H1 (cell line): ENCODE data around the gene MKNK2. TPM values are rescaled to one million over a fixed set of nuclear protein-coding genes. Genes with fewer than 3 reads are reported as not detected.

Experiments
- CTCF ChIA-PET: fragments of 300-600 bp; sonication (Branson Sonifier 250); formaldehyde crosslinking; loops from one replicate; lab custom pipeline; 2021; ENCODE audit not compliant: partially characterized antibody; lab: Charles Lee
- POLR2A ChIA-PET: fragments of 300-600 bp; sonication (Branson Sonifier 250); formaldehyde crosslinking; loops from one replicate; lab custom pipeline; 2021; ENCODE audit warnings: inconsistent platforms; ENCODE audit not compliant: partially characterized antibody; lab: Charles Lee
- DNase-seq, 2 experiments: peaks; one replicate each; pipeline versions ENCODE4 v3.0.0 to v3.0.0-alpha.2; 2010 to 2022; ENCODE audit warnings: low spot score in 2 of 2, low read depth in 1 of 2, mixed read lengths in 1 of 2
- FAIRE-seq: peaks from 2 replicates; lab custom pipeline; 2011; peaks lifted over from hg19 to GRCh38; lab: Jason Lieb, UNC
- H2AFZ ChIP-seq: 2 replicates; pipeline ENCODE4 v1.8.1; 2012; ENCODE audit warnings: low read length, inconsistent platforms
- H2AK5ac ChIP-seq: 2 replicates; pipeline ENCODE4 v1.6.1; 2013; ENCODE audit warnings: low read depth, low read length
- H2BK120ac ChIP-seq: replicated peaks from 2 replicates; pipeline ENCODE3; 2013; ENCODE audit warnings: low read depth, low read length, inconsistent platforms
- H2BK12ac ChIP-seq: 2 replicates; pipeline ENCODE4 v1.6.1; 2013; ENCODE audit warnings: low read depth, low read length
- H2BK15ac ChIP-seq: 2 replicates; pipeline ENCODE4 v1.6.1; 2013; ENCODE audit warnings: low read length
- H2BK20ac ChIP-seq: 2 replicates; pipeline ENCODE4 v1.6.1; 2013; ENCODE audit warnings: low read length
- H2BK5ac ChIP-seq: 2 replicates; pipeline ENCODE4 v1.6.1; 2013; ENCODE audit warnings: low read depth, low read length
- H3K14ac ChIP-seq: 2 replicates; pipeline ENCODE4 v1.6.1; 2013; ENCODE audit warnings: inconsistent platforms; ENCODE audit not compliant: insufficient read length
- H3K18ac ChIP-seq: 2 replicates; pipeline ENCODE4 v1.6.1; 2013; ENCODE audit warnings: low read length; ENCODE audit errors: extremely low read depth
- H3K23ac ChIP-seq: 2 replicates; pipeline ENCODE4 v1.6.1; 2013; ENCODE audit warnings: inconsistent platforms; ENCODE audit not compliant: insufficient read length
- H3K23me2 ChIP-seq: 2 replicates; pipeline ENCODE4 v1.6.1; 2013; ENCODE audit warnings: low read depth, low read length
- H3K27ac ChIP-seq: 2 replicates; pipeline ENCODE4 v1.6.1; 2011; ENCODE audit warnings: low read depth, low read length, inconsistent platforms
- H3K27me3 ChIP-seq, 4 experiments: replicated peaks in 1 of 4; 1 replicate in 1 of 4; 2 replicates in 3 of 4; pipeline versions ENCODE4 v1.6.1 to v1.8.1; 2011 to 2013; ENCODE audit warnings: low read length in 3 of 4, mild to moderate bottlenecking in 3 of 4, inconsistent platforms in 2 of 4, mixed read lengths in 2 of 4, moderate library complexity in 1 of 4; ENCODE audit not compliant: control insufficient read depth in 3 of 4, insufficient read depth in 3 of 4; ENCODE audit errors: extremely low read depth in 1 of 4
- H3K36me3 ChIP-seq, 4 experiments: 2 replicates each; pipeline versions ENCODE4 v1.6.1 to v1.8.1; 2011 to 2013; ENCODE audit warnings: mild to moderate bottlenecking in 4 of 4, low read length in 3 of 4, moderate library complexity in 2 of 4, control low read depth in 1 of 4, inconsistent platforms in 1 of 4; ENCODE audit not compliant: insufficient read depth in 4 of 4, control insufficient read depth in 2 of 4
- H3K4ac ChIP-seq: replicated peaks from 2 replicates; pipeline ENCODE3; 2013; ENCODE audit warnings: low read length, low read depth, mixed read lengths, inconsistent platforms; ENCODE audit not compliant: insufficient read length
- H3K4me1 ChIP-seq, 4 experiments: replicated peaks in 1 of 4; 1 replicate in 1 of 4; 2 replicates in 3 of 4; pipeline versions ENCODE4 v1.6.1 to v1.8.1; 2011 to 2013; ENCODE audit warnings: low read length in 3 of 4, inconsistent platforms in 2 of 4, mixed read lengths in 1 of 4; ENCODE audit not compliant: insufficient read depth in 4 of 4, control insufficient read depth in 3 of 4
- H3K4me2 ChIP-seq, 2 experiments: 2 replicates each; pipeline versions ENCODE4 v1.6.1 to v1.8.1; 2011 to 2013; ENCODE audit warnings: low read depth in 2 of 2, low read length in 2 of 2, control low read depth in 1 of 2, inconsistent platforms in 1 of 2, mild to moderate bottlenecking in 1 of 2; ENCODE audit not compliant: insufficient read depth in 1 of 2
- H3K4me3 ChIP-seq, 4 experiments: fragments of 200-600, 300-600 bp in 1 of 4; sonication (generic), shearing (Covaris generic), sonication (Bioruptor Twin) in 1 of 4; 2 replicates each; pipeline versions ENCODE4 v1.5.1 to v1.8.1; 2011 to 2016; ENCODE audit warnings: low read length in 4 of 4, low read depth in 3 of 4, control low read depth in 2 of 4, inconsistent platforms in 2 of 4, mild to moderate bottlenecking in 2 of 4, mixed read lengths in 1 of 4, moderate library complexity in 1 of 4; ENCODE audit not compliant: insufficient read depth in 2 of 4; ENCODE audit errors: extremely low read depth in 1 of 4
- H3K56ac ChIP-seq: replicated peaks from 2 replicates; pipeline ENCODE3; 2013; ENCODE audit warnings: low read depth, mild to moderate bottlenecking, mixed read lengths, low read length, inconsistent platforms; ENCODE audit not compliant: insufficient read length
- H3K79me1 ChIP-seq: 2 replicates; pipeline ENCODE4 v1.6.1; 2013; ENCODE audit warnings: low read depth, low read length, control low read depth
- H3K79me2 ChIP-seq, 2 experiments: 2 replicates each; pipeline versions ENCODE4 v1.6.1 to v1.8.1; 2012 to 2013; ENCODE audit warnings: low read length in 2 of 2, mild to moderate bottlenecking in 2 of 2, inconsistent platforms in 1 of 2; ENCODE audit not compliant: insufficient read depth in 2 of 2, control insufficient read depth in 1 of 2
- H3K9ac ChIP-seq, 4 experiments: replicated peaks in 1 of 4; 1 replicate in 1 of 4; 2 replicates in 3 of 4; pipeline versions ENCODE4 v1.6.1 to v1.8.1; 2011 to 2013; ENCODE audit warnings: low read depth in 3 of 4, low read length in 3 of 4, control low read depth in 2 of 4, mild to moderate bottlenecking in 2 of 4, moderate library complexity in 2 of 4, inconsistent platforms in 1 of 4; ENCODE audit errors: extremely low read depth in 1 of 4
- H3K9me3 ChIP-seq, 2 experiments: 2 replicates each; pipeline versions ENCODE4 v1.6.1 to v1.8.1; 2012 to 2013; ENCODE audit warnings: mild to moderate bottlenecking in 2 of 2, moderate library complexity in 2 of 2, control low read depth in 1 of 2, inconsistent platforms in 1 of 2, low read depth in 1 of 2, low read length in 1 of 2, mixed read lengths in 1 of 2; ENCODE audit not compliant: insufficient read depth in 2 of 2
- H4K20me1 ChIP-seq, 2 experiments: replicated peaks in 1 of 2; 2 replicates each; pipeline versions ENCODE3 to v1.8.1; 2011 to 2013; ENCODE audit warnings: inconsistent platforms in 2 of 2, low read length in 2 of 2, mild to moderate bottlenecking in 1 of 2; ENCODE audit not compliant: insufficient read depth in 2 of 2, control insufficient read depth in 1 of 2
- H4K5ac ChIP-seq: 2 replicates; pipeline ENCODE4 v1.6.1; 2013; ENCODE audit warnings: low read length, low read depth, mixed read lengths, inconsistent platforms; ENCODE audit not compliant: insufficient read length
- H4K8ac ChIP-seq: 2 replicates; pipeline ENCODE4 v1.8.0; 2013; ENCODE audit warnings: mild to moderate bottlenecking, moderate library complexity, low read length, inconsistent platforms; ENCODE audit not compliant: insufficient read depth; ENCODE audit errors: extremely low read depth
- H4K91ac ChIP-seq: replicated peaks from 2 replicates; pipeline ENCODE3; 2013; ENCODE audit warnings: low read length, mixed read lengths, inconsistent platforms; ENCODE audit not compliant: insufficient read length
- CEBPB ChIP-seq: IDR thresholded peaks from 2 replicates; pipeline ENCODE4 v1.6.1; 2012; ENCODE audit warnings: low read depth, low read length
- CHD1 ChIP-seq: IDR thresholded peaks from 2 replicates; pipeline ENCODE4 v1.6.1; 2012; ENCODE audit warnings: low read depth, low read length, improper control_type of control experiment
- CREB1 ChIP-seq: IDR thresholded peaks from 2 replicates; pipeline ENCODE4 v1.6.1; 2012; ENCODE audit warnings: inconsistent platforms
- HDAC2 ChIP-seq, 2 experiments: fragments of 300-600 bp in 1 of 2; sonication (generic) in 1 of 2; IDR thresholded peaks; 2 replicates each; pipeline ENCODE4 v1.6.1; 2011 to 2012; ENCODE audit warnings: low read depth in 2 of 2, low read length in 2 of 2, mild to moderate bottlenecking in 2 of 2, moderate library complexity in 2 of 2, borderline replicate concordance in 1 of 2, inconsistent platforms in 1 of 2
- JUN ChIP-seq: IDR thresholded peaks from 2 replicates; pipeline ENCODE4 v1.6.1; 2011; ENCODE audit warnings: low read depth, mild to moderate bottlenecking, improper control_type of control experiment, low read length
- KDM1A ChIP-seq: fragments of 200-600, 300-600 bp; sonication (generic); IDR thresholded peaks from 2 replicates; pipeline ENCODE4 v1.7.1; 2016; ENCODE audit warnings: mild to moderate bottlenecking, low read length, borderline replicate concordance
- MAFK ChIP-seq: IDR thresholded peaks from 2 replicates; pipeline ENCODE4 v1.6.1; 2012; ENCODE audit warnings: low read depth, mild to moderate bottlenecking, improper control_type of control experiment, low read length
- POLR2A ChIP-seq, 2 experiments: IDR thresholded peaks; 1 replicate in 1 of 2; 2 replicates in 1 of 2; pipeline ENCODE4 v1.6.1; 2011; ENCODE audit warnings: low read depth in 2 of 2, low read length in 2 of 2, mild to moderate bottlenecking in 2 of 2; ENCODE audit errors: control extremely low read depth in 1 of 2
- RNF2 ChIP-seq: fragments of 200-900, 300-1000 bp; sonication (generic); IDR thresholded peaks from 2 replicates; pipeline ENCODE4 v1.7.1; 2016; ENCODE audit warnings: borderline replicate concordance, low read depth, mild to moderate bottlenecking, antibody characterized with exemption, low read length; ENCODE audit not compliant: poor library complexity, severe bottlenecking; ENCODE audit errors: missing control alignments
- SUZ12 ChIP-seq: fragments of 200-600 bp; sonication (generic); IDR thresholded peaks from 2 replicates; pipeline ENCODE4 v1.6.1; 2012; ENCODE audit warnings: mild to moderate bottlenecking, inconsistent platforms, low read length, moderate library complexity, mixed read lengths
- YY1 ChIP-seq: IDR thresholded peaks from 2 replicates; pipeline ENCODE4 v1.6.1; 2011; ENCODE audit warnings: low read depth, mild to moderate bottlenecking, low read length
- ZNF274 ChIP-seq: IDR thresholded peaks from 2 replicates; pipeline ENCODE4 v1.7.0; 2012; ENCODE audit warnings: low read length, borderline replicate concordance; ENCODE audit errors: extremely low read depth
- WGBS, 2 experiments: shearing (Covaris generic) in 1 of 2; methylation state at CpG; one replicate each; pipeline versions ENCODE4 v1.1.6 to v1.1.7; 2013 to 2015; ENCODE audit warnings: low lambda C conversion rate in 2 of 2, mixed read lengths in 2 of 2, inconsistent platforms in 1 of 2, low coverage in 1 of 2, missing lambda C conversion rate in 1 of 2; ENCODE audit not compliant: insufficient replicate concordance in 2 of 2, insufficient coverage in 1 of 2, insufficient read length in 1 of 2; ENCODE audit errors: extremely low coverage in 1 of 2, missing lambda C conversion rate in 1 of 2; 5-methylcytosine and 5-hydroxymethylcytosine counted together
- polyA plus RNA-seq, 7 experiments: library from polyadenylated mRNA; depleted of rRNA in 3 of 7; stranded (reverse) in 5 of 7; unstranded in 2 of 7; fragments of >200 nt in 5 of 7; fragments of 200-250 nt in 2 of 7; gene quantifications; 1 replicate in 5 of 7; 2 replicates in 1 of 7; 4 replicates in 1 of 7; pipeline versions ENCODE4 v1.2.1 to v1.2.3, GENCODE V29; 2011 to 2013; ENCODE audit warnings: missing spikeins in 2 of 7, mixed read lengths in 2 of 7
- total RNA-seq: library from RNA; stranded (reverse); fragmentation: NEBNext Ultra II Directional; extraction: Animal tissue kit (Norgen Biotek cat#: 25700); gene quantifications from 2 replicates; pipeline ENCODE4 v1.2.1, GENCODE V29; 2021

MKNK2 gene
- total and polyA plus RNA-seq, 2 of the 8 experiments (the other 6 are each of a cell fraction or from before 2014, with no cell fraction given) = 163 to 166 TPM

GRCh38 chr19:2018752-2019151, 32.3 kb downstream of the MKNK2 start:
- DNase-seq (no peak), FAIRE-seq (no peak)
- TF ChIP-seq SUZ12 (no peak), HDAC2 (IDR thresholded peaks at IDR 0.05; ENCODE audit: borderline replicate concordance in 1 of 2, low read depth in 2 of 2, low read length in 2 of 2) (no peak), KDM1A (no peak), CREB1 (no peak), YY1 (no peak), MAFK (no peak), POLR2A (IDR thresholded peaks at IDR 0.05; ENCODE audit: control extremely low read depth in 1 of 2, low read depth in 2 of 2, low read length in 2 of 2) (no peak), RNF2 (no peak), CEBPB (no peak), ZNF274 (no peak), JUN (no peak), CHD1 (no peak)
- CTCF ChIA-PET = interaction anchor here (0.7 to 2.9 kb wide), 20 partner anchors 9 to 1277 kb away, joined by 3 to 15 read pairs (median 4); no protein-coding TSS in a partner anchor
- Histone ChIP-seq H2BK120ac (no peak overlapping the region), H3K14ac (no peak overlapping the region), H3K18ac (no peak overlapping the region), H4K8ac (no peak overlapping the region), H2AFZ (no peak overlapping the region), H3K23ac (no peak overlapping the region), H3K4me1 (peaks cover 0 to 7% (median 3%) of the 10 kb centered on the region in 4 experiments; a peak in 5 of 7 replicates), H2BK20ac (no peak overlapping the region), H4K91ac (no peak overlapping the region), H2BK12ac (no peak overlapping the region), H3K79me1 (peaks cover 4% of the 10 kb centered on the region; the same call in 1 of the 2 replicates), H3K56ac (no peak overlapping the region), H3K9ac (no peak overlapping the region), H2AK5ac (no peak overlapping the region), H3K4ac (no peak overlapping the region), H3K27me3 (no peaks in the 10 kb centered on the region), H2BK5ac (no peak overlapping the region), H3K4me3 (no peak overlapping the region), H4K5ac (no peak overlapping the region), H3K36me3 (no peaks in the 10 kb centered on the region), H3K23me2 (peaks cover 7% of the 10 kb centered on the region; the same call in 1 of the 2 replicates), H3K4me2 (no peak overlapping the region), H3K27ac (no peak overlapping the region), H3K79me2 (no peaks in the 10 kb centered on the region), H2BK15ac (no peak overlapping the region; the same call in 1 of the 2 replicates), H3K9me3 (no peaks in the 10 kb centered on the region), H4K20me1 (peaks cover 0 to 1% of the 10 kb centered on the region in 2 experiments)
- POLR2A ChIA-PET = interaction anchor here (0.9 to 27.5 kb wide), 4 partner anchors 13 to 81 kb away, joined by 3 to 524 read pairs (median 4); partner anchors contain the start of gene MKNK2
- WGBS, 2 experiments = 93% methylated on average over 12 of the region's 13 CpGs; no CpG with 5 or more reads in 1 of the 2 experiments
